GM19438 (cell line): ENCODE data around the gene GATA2.

ENCODE experiments used
- ATAC-seq: cut with Tn5 transposase; IDR thresholded peaks from one replicate; pipeline ENCODE4 v1.9.1; 2021; ENCODE audit warnings: low read depth; ENCODE audit not compliant: unreplicated experiment

Gene GATA2

GRCh38 chr3:128492671-128493569 is at the start of gene GATA2:
Gene GATA2, minus strand, starts transcription at chr3:128493201. Its CDS starts 6,170 bp downstream, at chr3:128487031.
- ATAC-seq = no peak

GRCh38 chr3:128541246-128541645 is 48.2 kb upstream of the GATA2 start:
- no peak for ATAC-seq

GRCh38 chr3:128539376-128539775 is 46.4 kb upstream of the GATA2 start:
- ATAC-seq = no peak

- no peak for ATAC-seq
These were observed 44.2 kb upstream of the GATA2 start for GRCh38 chr3:128537091-128537703.

GRCh38 chr3:128532012-128532983 is 39.3 kb upstream of the GATA2 start:
- ATAC-seq = no peak

GRCh38 chr3:128524374-128525299 is 31.6 kb upstream of the GATA2 start:
- ATAC-seq = no peak

- no peak for ATAC-seq
These were observed 30.6 kb upstream of the GATA2 start for GRCh38 chr3:128523591-128523990.

- no peak for ATAC-seq
These were observed 28.7 kb upstream of the GATA2 start for GRCh38 chr3:128521715-128522114.

GRCh38 chr3:128518587-128519490 is 25.8 kb upstream of the GATA2 start:
- no peak for ATAC-seq

GRCh38 chr3:128517648-128518047 is 24.6 kb upstream of the GATA2 start:
- ATAC-seq = no peak

- ATAC-seq = no peak
These were observed 23.0 kb upstream of the GATA2 start for GRCh38 chr3:128515967-128516366.

GRCh38 chr3:128508852-128509251 is 15.9 kb upstream of the GATA2 start:
- no peak for ATAC-seq

- ATAC-seq = no peak
These were observed 13.8 kb upstream of the GATA2 start for GRCh38 chr3:128506754-128507153.

- no peak for ATAC-seq
These were observed 12.8 kb upstream of the GATA2 start for GRCh38 chr3:128505771-128506170.

GRCh38 chr3:128504963-128505730 is 12.1 kb upstream of the GATA2 start:
- ATAC-seq = no peak

GRCh38 chr3:128504533-128504915 is 11.5 kb upstream of the GATA2 start:
- ATAC-seq = no peak

- ATAC-seq = no peak
These were observed 10.9 kb upstream of the GATA2 start for GRCh38 chr3:128503751-128504532.
